Endothelial cell of umbilical vein (primary cell): ENCODE measurements around the gene BUB3. TPM values are rescaled to one million over a fixed set of nuclear protein-coding genes. Genes with fewer than 3 reads are reported as not detected.

Experiments
- BruUV-seq: library from RNA; stranded (reverse); fragments of 400-500 nt; replicated peaks from 2 replicates; lab custom pipeline; 2021; lab: Mats Ljungman, UMichigan
- CTCF ChIA-PET: fragments of 300-600, 350-600 bp; sonication (Branson Sonifier 250); formaldehyde crosslinking; loops from one replicate; lab custom pipeline; 2021; ENCODE audit warnings: antibody characterized with exemption, inconsistent platforms; lab: Charles Lee
- POLR2A ChIA-PET: fragments of 300-600, 350-600 bp; sonication (Branson Sonifier 250); formaldehyde crosslinking; loops from one replicate; lab custom pipeline; 2021; ENCODE audit warnings: antibody characterized with exemption, inconsistent platforms; lab: Charles Lee
- DNase-seq: peaks from one replicate; pipeline ENCODE4 v3.0.0-alpha.2; 2011; ENCODE audit warnings: low read depth, low spot score
- FAIRE-seq: peaks from 2 replicates; lab custom pipeline; 2011; peaks lifted over from hg19 to GRCh38; lab: Jason Lieb, UNC
- H2AFZ ChIP-seq: 2 replicates; pipeline ENCODE4 v1.6.0; 2012; ENCODE audit warnings: low read depth, low read length, control low read depth, inconsistent platforms
- H3K27ac ChIP-seq: 2 replicates; pipeline ENCODE4 v1.5.1; 2011; ENCODE audit warnings: low read depth, mild to moderate bottlenecking, control low read depth, low read length, moderate library complexity; ENCODE audit not compliant: insufficient read depth
- H3K27me3 ChIP-seq, 2 experiments: 2 replicates each; pipeline versions ENCODE4 v1.6.0 to v1.6.1; 2011; ENCODE audit warnings: low read length in 2 of 2, mixed read lengths in 1 of 2; ENCODE audit not compliant: control insufficient read depth in 2 of 2, insufficient read depth in 2 of 2
- H3K36me3 ChIP-seq, 2 experiments: 2 replicates in 1 of 2; 3 replicates in 1 of 2; pipeline ENCODE4 v1.5.1; 2011; ENCODE audit warnings: low read length in 2 of 2, mild to moderate bottlenecking in 1 of 2, moderate library complexity in 1 of 2; ENCODE audit not compliant: control insufficient read depth in 2 of 2, insufficient read depth in 2 of 2; ENCODE audit errors: extremely low read depth in 1 of 2
- H3K4me1 ChIP-seq: 3 replicates; pipeline ENCODE4 v1.5.1; 2011; ENCODE audit warnings: mild to moderate bottlenecking, low read length; ENCODE audit not compliant: control insufficient read depth, insufficient read depth; ENCODE audit errors: extremely low read depth
- H3K4me2 ChIP-seq: 2 replicates; pipeline ENCODE4 v1.6.1; 2011; ENCODE audit warnings: low read length, control low read depth, mixed read lengths; ENCODE audit not compliant: insufficient read depth
- H3K4me3 ChIP-seq, 3 experiments: fragments of 200-600 bp in 1 of 3; sonication (generic), shearing (Covaris generic) in 1 of 3; replicated peaks in 1 of 3; 2 replicates each; pipeline ENCODE4 v1.5.1; 2011 to 2016; ENCODE audit warnings: control low read depth in 3 of 3, low read length in 3 of 3, mild to moderate bottlenecking in 2 of 3, inconsistent platforms in 1 of 3, low read depth in 1 of 3, moderate library complexity in 1 of 3; ENCODE audit not compliant: insufficient read depth in 1 of 3
- H3K79me2 ChIP-seq: 2 replicates; pipeline ENCODE4 v1.6.0; 2012; ENCODE audit warnings: low read length, inconsistent platforms; ENCODE audit not compliant: control insufficient read depth, insufficient read depth
- H3K9ac ChIP-seq: replicated peaks from 2 replicates; pipeline ENCODE3; 2011; ENCODE audit warnings: low read length, control low read depth; ENCODE audit not compliant: insufficient read depth; ENCODE audit errors: extremely low read depth
- H3K9me1 ChIP-seq: replicated peaks from 3 replicates; pipeline ENCODE4 v1.6.0; 2011; ENCODE audit warnings: mild to moderate bottlenecking, low read length; ENCODE audit not compliant: control insufficient read depth, insufficient read depth; ENCODE audit errors: extremely low read depth
- H3K9me3 ChIP-seq: replicated peaks from 2 replicates; pipeline ENCODE4 v1.5.1; 2012; ENCODE audit warnings: low read length, inconsistent platforms; ENCODE audit not compliant: control insufficient read depth, insufficient read depth
- H4K20me1 ChIP-seq: replicated peaks from 2 replicates; pipeline ENCODE3; 2011; ENCODE audit warnings: mild to moderate bottlenecking, low read length; ENCODE audit not compliant: control insufficient read depth, insufficient read depth; ENCODE audit errors: extremely low read depth
- EZH2 ChIP-seq: IDR thresholded peaks from 2 replicates; pipeline ENCODE4 v1.6.1; 2012; ENCODE audit warnings: borderline replicate concordance, low read depth, mild to moderate bottlenecking, moderate library complexity, low read length, inconsistent platforms; ENCODE audit not compliant: severe bottlenecking
- FOS ChIP-seq: IDR thresholded peaks from 2 replicates; pipeline ENCODE4 v1.6.1; 2011; ENCODE audit warnings: mild to moderate bottlenecking, low read length, moderate library complexity, borderline replicate concordance; ENCODE audit not compliant: insufficient read depth
- POLR2A ChIP-seq: IDR thresholded peaks from 2 replicates; pipeline ENCODE4 v1.6.1; 2012; ENCODE audit warnings: low read depth, mild to moderate bottlenecking, control low read depth, low read length
- dilution Hi-C: fragments of 300-500 bp; cut with MboI; formaldehyde crosslinking; loops from one replicate; pipeline ENCODE4 v1.15.0; 2019; ENCODE audit warnings: low sequenced_read_pairs; ENCODE audit not compliant: extremely low pct_ligation_motif_present
- intact Hi-C: fragments of 100-400 bp; cut with micrococcal nuclease; formaldehyde crosslinking; loops from one replicate; pipeline ENCODE4 v1.10.0; 2022
- polyA plus RNA-seq, 4 experiments: library from polyadenylated mRNA; depleted of rRNA in 3 of 4; stranded (reverse) in 3 of 4; unstranded in 1 of 4; fragments of >200 nt; gene quantifications; 2 replicates each; pipeline versions ENCODE4 v1.2.1 to v1.2.3, GENCODE V29; 2011 to 2012; ENCODE audit warnings: missing spikeins in 1 of 4
- total RNA-seq: library from RNA; stranded (reverse); gene quantifications from 2 replicates; pipeline ENCODE4 v1.2.3, GENCODE V29; 2021
- TF ChIP-seq, protein P1 (sequence below), 2 donors: IDR thresholded peaks; 1 replicate in 1 of 2; 2 replicates in 1 of 2; pipeline ENCODE4 v1.5.1; 2011; ENCODE audit warnings: low read length in 2 of 2, mild to moderate bottlenecking in 2 of 2, moderate library complexity in 2 of 2, control low read depth in 1 of 2, inconsistent platforms in 1 of 2, low read depth in 1 of 2; ENCODE audit not compliant: insufficient read depth in 1 of 2; ENCODE audit errors: extremely low read depth in 1 of 2
- TF ChIP-seq, protein P2 (sequence below): IDR thresholded peaks from 2 replicates; pipeline ENCODE4 v1.6.1; 2011; ENCODE audit not compliant: insufficient read depth, insufficient read length

Gene BUB3
- total and polyA plus RNA-seq, 2 donors (not counting 3 experiments of a cell fraction or from before 2014, with no cell fraction given): 156 to 193 TPM

DNA sequence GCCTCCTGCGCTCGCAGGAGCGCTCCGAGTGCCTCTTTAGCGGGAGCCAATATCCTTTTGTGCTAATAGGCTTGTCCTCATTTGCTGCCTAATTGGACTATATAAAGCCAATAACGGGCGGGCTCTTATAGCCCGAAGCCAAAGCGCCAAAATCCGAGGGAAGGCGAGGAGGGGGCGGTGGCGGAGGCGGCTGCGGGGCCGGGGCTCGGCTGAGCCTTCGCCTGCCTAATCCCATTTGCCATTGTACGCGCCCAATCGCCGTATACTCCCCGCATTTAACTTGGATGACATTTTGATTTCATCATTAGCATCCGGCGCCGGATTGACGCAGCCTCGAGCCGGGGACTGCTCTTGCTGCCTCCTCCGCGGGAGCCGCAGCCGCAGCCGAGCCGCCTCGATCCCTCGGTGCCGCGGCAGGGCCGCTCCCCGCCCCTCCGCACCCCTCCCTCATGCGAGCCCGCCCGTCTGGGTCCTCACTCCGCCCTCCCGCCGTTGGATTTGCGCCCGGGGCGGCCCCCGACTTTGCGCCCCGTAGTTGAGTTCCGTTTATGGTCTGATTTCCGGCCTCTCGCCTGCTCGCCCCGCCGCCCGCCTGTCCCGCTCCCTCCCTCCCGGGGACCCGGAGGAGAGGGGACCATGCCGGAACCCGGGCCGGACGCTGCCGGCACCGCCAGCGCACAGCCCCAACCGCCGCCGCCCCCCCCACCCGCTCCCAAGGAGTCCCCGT, 18.6 kb upstream of the BUB3 start, which contains the start of gene HMX3:
Gene HMX3 (plus strand): TSS at position 556 of the 727 bp plus-strand sequence. CDS start 81 bp downstream, at position 637.
- Histone ChIP-seq H3K9me3 (no peaks in the 10 kb centered on the region), H3K79me2 (no peaks in the 10 kb centered on the region), H3K9ac (no peak within 1 kb of the TSS), H3K4me1 (peaks cover 10% of the 10 kb centered on the region), H3K36me3 (no peaks in the 10 kb centered on the region), H3K4me3 (peak within 1 kb of the TSS in 1 of 3 experiments; percentile 15), H4K20me1 (no peaks in the 10 kb centered on the region), H3K4me2 (peak within 1 kb of the TSS; percentile 1), H2AFZ (peak within 1 kb of the TSS; percentile 16), H3K27me3 (peaks cover 85 to 97% of the 10 kb centered on the region in 2 experiments), H3K27ac (no peak within 1 kb of the TSS), H3K9me1 (no peaks in the 10 kb centered on the region)
- no peak for FAIRE-seq
- dilution Hi-C loops (no loop called here), intact Hi-C loops (no loop called here)
- ChIA-PET POLR2A (no interaction called here), CTCF (no interaction called here)
- TF ChIP-seq POLR2A (no peak), EZH2 (peak; percentile 96), FOS (no peak)
- TF ChIP-seq, protein P1, sequence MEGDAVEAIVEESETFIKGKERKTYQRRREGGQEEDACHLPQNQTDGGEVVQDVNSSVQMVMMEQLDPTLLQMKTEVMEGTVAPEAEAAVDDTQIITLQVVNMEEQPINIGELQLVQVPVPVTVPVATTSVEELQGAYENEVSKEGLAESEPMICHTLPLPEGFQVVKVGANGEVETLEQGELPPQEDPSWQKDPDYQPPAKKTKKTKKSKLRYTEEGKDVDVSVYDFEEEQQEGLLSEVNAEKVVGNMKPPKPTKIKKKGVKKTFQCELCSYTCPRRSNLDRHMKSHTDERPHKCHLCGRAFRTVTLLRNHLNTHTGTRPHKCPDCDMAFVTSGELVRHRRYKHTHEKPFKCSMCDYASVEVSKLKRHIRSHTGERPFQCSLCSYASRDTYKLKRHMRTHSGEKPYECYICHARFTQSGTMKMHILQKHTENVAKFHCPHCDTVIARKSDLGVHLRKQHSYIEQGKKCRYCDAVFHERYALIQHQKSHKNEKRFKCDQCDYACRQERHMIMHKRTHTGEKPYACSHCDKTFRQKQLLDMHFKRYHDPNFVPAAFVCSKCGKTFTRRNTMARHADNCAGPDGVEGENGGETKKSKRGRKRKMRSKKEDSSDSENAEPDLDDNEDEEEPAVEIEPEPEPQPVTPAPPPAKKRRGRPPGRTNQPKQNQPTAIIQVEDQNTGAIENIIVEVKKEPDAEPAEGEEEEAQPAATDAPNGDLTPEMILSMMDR (IDR thresholded peaks at IDR 0.05; ENCODE audit: extremely low read depth in 1 of 2, insufficient read depth in 1 of 2, low read depth in 1 of 2, low read length in 2 of 2): no peak
- TF ChIP-seq, protein P2, sequence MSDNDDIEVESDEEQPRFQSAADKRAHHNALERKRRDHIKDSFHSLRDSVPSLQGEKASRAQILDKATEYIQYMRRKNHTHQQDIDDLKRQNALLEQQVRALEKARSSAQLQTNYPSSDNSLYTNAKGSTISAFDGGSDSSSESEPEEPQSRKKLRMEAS: no peak
- no TSS peak for BruUV-seq
- DNase-seq: no peak
